GM23338 (cell line): ENCODE data around the gene RPS19BP1. TPM values are rescaled to one million over a fixed set of nuclear protein-coding genes. Genes with fewer than 3 reads are reported as not detected.

Source experiments
- ATAC-seq: fragments of 200-7000 bp; cut with Tn5 transposase; 3 replicates; pipeline ENCODE4 v1.9.1; 2020
- DNase-seq: peaks from one replicate; pipeline ENCODE4 v3.0.0-alpha.2; 2015; ENCODE audit warnings: low spot score
- H2AFZ ChIP-seq: fragments of 200-600 bp; sonication (generic); 2 replicates; pipeline ENCODE4 v1.8.0; 2016; ENCODE audit warnings: antibody characterized with exemption, mild to moderate bottlenecking, moderate library complexity
- H3F3A ChIP-seq: fragments of 200-600 bp; sonication (generic); replicated peaks from 2 replicates; pipeline ENCODE4 v1.8.0; 2017; ENCODE audit warnings: antibody characterized with exemption, mixed run types, low read depth
- H3K27ac ChIP-seq: fragments of 200-600 bp; sonication (generic); 2 replicates; pipeline ENCODE4 v1.6.1; 2016; ENCODE audit warnings: low read depth
- H3K27me3 ChIP-seq: fragments of 200-600 bp; sonication (generic); 2 replicates; pipeline ENCODE4 v1.8.0; 2016; ENCODE audit warnings: mild to moderate bottlenecking, mixed run types, moderate library complexity; ENCODE audit not compliant: insufficient read depth
- H3K36me3 ChIP-seq: fragments of 200-600 bp; sonication (generic); 2 replicates; pipeline ENCODE4 v1.8.0; 2016; ENCODE audit warnings: mild to moderate bottlenecking; ENCODE audit not compliant: insufficient read depth
- H3K4me1 ChIP-seq: fragments of 200-600 bp; sonication (generic); 2 replicates; pipeline ENCODE4 v1.8.0; 2016; ENCODE audit warnings: mild to moderate bottlenecking, moderate library complexity; ENCODE audit not compliant: insufficient read depth
- H3K4me2 ChIP-seq: fragments of 200-600 bp; sonication (generic); 2 replicates; pipeline ENCODE4 v1.7.1; 2017; ENCODE audit warnings: mixed run types
- H3K4me3 ChIP-seq: fragments of 200-600 bp; sonication (generic); 2 replicates; pipeline ENCODE4 v1.6.1; 2016; ENCODE audit warnings: mixed run types
- H3K79me2 ChIP-seq: fragments of 200-600 bp; sonication (generic); replicated peaks from 2 replicates; pipeline ENCODE4 v1.8.0; 2017; ENCODE audit warnings: mild to moderate bottlenecking; ENCODE audit not compliant: insufficient read depth
- H3K9me2 ChIP-seq: fragments of 200-600 bp; sonication (generic); 2 replicates; pipeline ENCODE4 v1.8.0; 2017; ENCODE audit not compliant: insufficient read depth
- H4K20me1 ChIP-seq: fragments of 200-600 bp; sonication (generic); replicated peaks from 2 replicates; pipeline ENCODE4 v1.8.0; 2017; ENCODE audit warnings: mild to moderate bottlenecking; ENCODE audit not compliant: insufficient read depth
- H3K27ac Mint-ChIP-seq: 2 replicates; pipeline ENCODE4 v1.8.0; 2020; ENCODE audit warnings: inconsistent platforms, mild to moderate bottlenecking, moderate library complexity, mixed read lengths
- H3K27me3 Mint-ChIP-seq: 3 replicates; pipeline ENCODE4 v1.8.0; 2022; ENCODE audit warnings: low read depth, mild to moderate bottlenecking, moderate library complexity, mixed read lengths, inconsistent platforms; ENCODE audit not compliant: insufficient read depth, poor library complexity
- H3K36me3 Mint-ChIP-seq: 3 replicates; pipeline ENCODE4 v1.8.0; 2021; ENCODE audit warnings: low read depth, mild to moderate bottlenecking, inconsistent platforms, moderate library complexity, mixed read lengths
- H3K4me1 Mint-ChIP-seq: 3 replicates; pipeline ENCODE4 v1.8.0; 2020; ENCODE audit warnings: mild to moderate bottlenecking, inconsistent platforms, mixed read lengths
- H3K4me3 Mint-ChIP-seq: 3 replicates; pipeline ENCODE4 v1.8.0; 2021; ENCODE audit warnings: moderate library complexity, mild to moderate bottlenecking, inconsistent platforms, mixed read lengths
- H3K9me3 Mint-ChIP-seq: 3 replicates; pipeline ENCODE4 v1.8.0; 2020; ENCODE audit warnings: moderate library complexity, mild to moderate bottlenecking, inconsistent platforms, mixed read lengths
- CREB1 ChIP-seq: fragments of 250-450 bp; sonication (Bioruptor Pico); IDR thresholded peaks from 2 replicates; pipeline ENCODE4 v1.5.0; 2020; ENCODE audit warnings: low read depth, mild to moderate bottlenecking, moderate library complexity
- EZH2 ChIP-seq: fragments of 200-600 bp; sonication (generic); IDR thresholded peaks from one replicate; pipeline ENCODE4 v1.8.0; 2017; ENCODE audit warnings: antibody characterized with exemption, mild to moderate bottlenecking, low read depth; ENCODE audit not compliant: unreplicated experiment
- EZH2phosphoT487 ChIP-seq: fragments of 200-600 bp; sonication (generic); IDR thresholded peaks from one replicate; pipeline ENCODE4 v1.8.1; 2018; ENCODE audit warnings: antibody characterized with exemption; ENCODE audit not compliant: unreplicated experiment
- JUNB ChIP-seq: IDR thresholded peaks from one replicate; pipeline ENCODE4 v1.6.1; 2016; ENCODE audit warnings: antibody characterized with exemption; ENCODE audit not compliant: unreplicated experiment
- NANOG ChIP-seq: IDR thresholded peaks from 2 replicates; pipeline ENCODE4 v1.6.1; 2016; ENCODE audit warnings: antibody characterized with exemption, borderline replicate concordance
- POLR2AphosphoS5 ChIP-seq: IDR thresholded peaks from 2 replicates; pipeline ENCODE4 v1.6.1; 2016; ENCODE audit warnings: antibody characterized with exemption, low read depth
- STAT1 ChIP-seq: IDR thresholded peaks from one replicate; pipeline ENCODE4 v1.6.1; 2016; ENCODE audit warnings: antibody characterized with exemption; ENCODE audit not compliant: unreplicated experiment
- ZNF114 ChIP-seq: fragments of 250-450 bp; sonication (Bioruptor Pico); IDR thresholded peaks from 2 replicates; pipeline ENCODE4 v1.5.0; 2020; ENCODE audit warnings: mild to moderate bottlenecking, moderate library complexity
- ZNF331 ChIP-seq: fragments of 250-450 bp; sonication (Bioruptor Pico); IDR thresholded peaks from 2 replicates; pipeline ENCODE4 v1.5.0; 2020; ENCODE audit warnings: low read depth, mild to moderate bottlenecking, moderate library complexity
- polyA plus RNA-seq: library from polyadenylated mRNA; unstranded; fragments of >200 nt; fragmentation: Nextera tagmentation; extraction: Ambion mirVana; gene quantifications from 2 replicates; pipeline ENCODE4 v1.2.1, GENCODE V29; 2016
- total RNA-seq: library from RNA; depleted of rRNA; stranded (reverse); fragments of >200 nt; shearing (Covaris generic); gene quantifications from 2 replicates; pipeline ENCODE4 v1.2.3, GENCODE V29; 2014
- TF ChIP-seq, protein P1 (sequence below): IDR thresholded peaks from one replicate; pipeline ENCODE4 v1.6.1; 2018; ENCODE audit warnings: antibody characterized with exemption; ENCODE audit not compliant: unreplicated experiment
- TF ChIP-seq, protein P2 (sequence below), 2 experiments: fragments of 200-600 bp in 1 of 2; sonication (generic) in 1 of 2; conservative IDR thresholded peaks; 2 replicates each; pipeline versions ENCODE4 v1.5.1 to v1.6.1; 2016 to 2017; ENCODE audit warnings: antibody characterized with exemption in 2 of 2, low read depth in 2 of 2, mild to moderate bottlenecking in 2 of 2, moderate library complexity in 1 of 2
- TF ChIP-seq, protein P3 (sequence below): IDR thresholded peaks from 2 replicates; pipeline ENCODE4 v1.6.1; 2016; ENCODE audit warnings: antibody characterized with exemption
- TF ChIP-seq, protein P4 (sequence below): fragments of 250-450 bp; sonication (Bioruptor Pico); IDR thresholded peaks from 2 replicates; pipeline ENCODE4 v1.5.0; 2020; ENCODE audit warnings: mild to moderate bottlenecking, moderate library complexity

RPS19BP1 gene
- total and polyA plus RNA-seq, 2 experiments from 2014 or later, result 153 to 215 TPM

DNA sequence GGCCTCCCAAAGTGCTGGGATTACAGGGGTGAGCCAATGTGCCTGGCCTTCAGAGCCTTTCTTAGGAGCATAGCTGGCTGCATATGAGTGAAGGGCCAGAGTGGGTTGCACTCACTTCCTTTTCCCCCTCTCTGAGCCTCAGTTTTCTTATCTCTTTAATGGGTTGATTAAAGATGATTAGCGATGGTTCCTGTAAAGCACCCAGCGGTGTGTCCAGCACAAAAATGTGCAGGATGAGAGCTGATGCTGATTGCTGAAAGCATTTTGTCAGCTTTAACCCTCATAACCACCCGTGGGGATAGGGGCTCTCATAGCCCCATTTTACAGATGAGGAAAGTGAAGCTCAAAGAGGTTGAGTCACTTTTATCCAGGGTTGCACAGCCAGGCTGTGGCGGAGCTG lies 43.5 kb upstream of the RPS19BP1 start:
- Mint-ChIP-seq H3K27me3 (peaks cover 6% of the 10 kb centered on the region), H3K4me3 (no peak overlapping the region), H3K36me3 (no peaks in the 10 kb centered on the region), H3K9me3 (no peaks in the 10 kb centered on the region), H3K27ac (no peak overlapping the region), H3K4me1 (peaks cover 11% of the 10 kb centered on the region)
- H3K36me3 ChIP-seq, result no peaks in the 10 kb centered on the region
- H4K20me1 ChIP-seq, result no peaks in the 10 kb centered on the region
- H2AFZ ChIP-seq, result no peak overlapping the region
- H3K27me3 ChIP-seq, result no peaks in the 10 kb centered on the region
- H3K9me2 ChIP-seq, result no peaks in the 10 kb centered on the region
- DNase-seq (no peak), ATAC-seq (no peak)
- no peaks in the 10 kb centered on the region for H3K79me2 ChIP-seq
- no peaks in the 10 kb centered on the region for H3F3A ChIP-seq
- peaks cover 4% of the 10 kb centered on the region; the same call in 1 of the 2 replicates for H3K4me1 ChIP-seq
- TF ChIP-seq EZH2, result no peak
- TF ChIP-seq ZNF114, result no peak
- TF ChIP-seq STAT1, result no peak
- TF ChIP-seq ZNF331 (CRISPR knock-in tag), result no peak
- TF ChIP-seq JUNB, result no peak
- no peak for TF ChIP-seq CREB1 (CRISPR knock-in tag)
- TF ChIP-seq, protein P1, sequence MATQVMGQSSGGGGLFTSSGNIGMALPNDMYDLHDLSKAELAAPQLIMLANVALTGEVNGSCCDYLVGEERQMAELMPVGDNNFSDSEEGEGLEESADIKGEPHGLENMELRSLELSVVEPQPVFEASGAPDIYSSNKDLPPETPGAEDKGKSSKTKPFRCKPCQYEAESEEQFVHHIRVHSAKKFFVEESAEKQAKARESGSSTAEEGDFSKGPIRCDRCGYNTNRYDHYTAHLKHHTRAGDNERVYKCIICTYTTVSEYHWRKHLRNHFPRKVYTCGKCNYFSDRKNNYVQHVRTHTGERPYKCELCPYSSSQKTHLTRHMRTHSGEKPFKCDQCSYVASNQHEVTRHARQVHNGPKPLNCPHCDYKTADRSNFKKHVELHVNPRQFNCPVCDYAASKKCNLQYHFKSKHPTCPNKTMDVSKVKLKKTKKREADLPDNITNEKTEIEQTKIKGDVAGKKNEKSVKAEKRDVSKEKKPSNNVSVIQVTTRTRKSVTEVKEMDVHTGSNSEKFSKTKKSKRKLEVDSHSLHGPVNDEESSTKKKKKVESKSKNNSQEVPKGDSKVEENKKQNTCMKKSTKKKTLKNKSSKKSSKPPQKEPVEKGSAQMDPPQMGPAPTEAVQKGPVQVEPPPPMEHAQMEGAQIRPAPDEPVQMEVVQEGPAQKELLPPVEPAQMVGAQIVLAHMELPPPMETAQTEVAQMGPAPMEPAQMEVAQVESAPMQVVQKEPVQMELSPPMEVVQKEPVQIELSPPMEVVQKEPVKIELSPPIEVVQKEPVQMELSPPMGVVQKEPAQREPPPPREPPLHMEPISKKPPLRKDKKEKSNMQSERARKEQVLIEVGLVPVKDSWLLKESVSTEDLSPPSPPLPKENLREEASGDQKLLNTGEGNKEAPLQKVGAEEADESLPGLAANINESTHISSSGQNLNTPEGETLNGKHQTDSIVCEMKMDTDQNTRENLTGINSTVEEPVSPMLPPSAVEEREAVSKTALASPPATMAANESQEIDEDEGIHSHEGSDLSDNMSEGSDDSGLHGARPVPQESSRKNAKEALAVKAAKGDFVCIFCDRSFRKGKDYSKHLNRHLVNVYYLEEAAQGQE, result no peak
- TF ChIP-seq NANOG, result no peak
- TF ChIP-seq, protein P2, sequence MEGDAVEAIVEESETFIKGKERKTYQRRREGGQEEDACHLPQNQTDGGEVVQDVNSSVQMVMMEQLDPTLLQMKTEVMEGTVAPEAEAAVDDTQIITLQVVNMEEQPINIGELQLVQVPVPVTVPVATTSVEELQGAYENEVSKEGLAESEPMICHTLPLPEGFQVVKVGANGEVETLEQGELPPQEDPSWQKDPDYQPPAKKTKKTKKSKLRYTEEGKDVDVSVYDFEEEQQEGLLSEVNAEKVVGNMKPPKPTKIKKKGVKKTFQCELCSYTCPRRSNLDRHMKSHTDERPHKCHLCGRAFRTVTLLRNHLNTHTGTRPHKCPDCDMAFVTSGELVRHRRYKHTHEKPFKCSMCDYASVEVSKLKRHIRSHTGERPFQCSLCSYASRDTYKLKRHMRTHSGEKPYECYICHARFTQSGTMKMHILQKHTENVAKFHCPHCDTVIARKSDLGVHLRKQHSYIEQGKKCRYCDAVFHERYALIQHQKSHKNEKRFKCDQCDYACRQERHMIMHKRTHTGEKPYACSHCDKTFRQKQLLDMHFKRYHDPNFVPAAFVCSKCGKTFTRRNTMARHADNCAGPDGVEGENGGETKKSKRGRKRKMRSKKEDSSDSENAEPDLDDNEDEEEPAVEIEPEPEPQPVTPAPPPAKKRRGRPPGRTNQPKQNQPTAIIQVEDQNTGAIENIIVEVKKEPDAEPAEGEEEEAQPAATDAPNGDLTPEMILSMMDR (conservative IDR thresholded peaks at IDR 0.05; ENCODE audit: low read depth in 2 of 2), result no peak
- TF ChIP-seq, protein P3, sequence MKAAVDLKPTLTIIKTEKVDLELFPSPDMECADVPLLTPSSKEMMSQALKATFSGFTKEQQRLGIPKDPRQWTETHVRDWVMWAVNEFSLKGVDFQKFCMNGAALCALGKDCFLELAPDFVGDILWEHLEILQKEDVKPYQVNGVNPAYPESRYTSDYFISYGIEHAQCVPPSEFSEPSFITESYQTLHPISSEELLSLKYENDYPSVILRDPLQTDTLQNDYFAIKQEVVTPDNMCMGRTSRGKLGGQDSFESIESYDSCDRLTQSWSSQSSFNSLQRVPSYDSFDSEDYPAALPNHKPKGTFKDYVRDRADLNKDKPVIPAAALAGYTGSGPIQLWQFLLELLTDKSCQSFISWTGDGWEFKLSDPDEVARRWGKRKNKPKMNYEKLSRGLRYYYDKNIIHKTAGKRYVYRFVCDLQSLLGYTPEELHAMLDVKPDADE, result no peak
- TF ChIP-seq, protein P4, sequence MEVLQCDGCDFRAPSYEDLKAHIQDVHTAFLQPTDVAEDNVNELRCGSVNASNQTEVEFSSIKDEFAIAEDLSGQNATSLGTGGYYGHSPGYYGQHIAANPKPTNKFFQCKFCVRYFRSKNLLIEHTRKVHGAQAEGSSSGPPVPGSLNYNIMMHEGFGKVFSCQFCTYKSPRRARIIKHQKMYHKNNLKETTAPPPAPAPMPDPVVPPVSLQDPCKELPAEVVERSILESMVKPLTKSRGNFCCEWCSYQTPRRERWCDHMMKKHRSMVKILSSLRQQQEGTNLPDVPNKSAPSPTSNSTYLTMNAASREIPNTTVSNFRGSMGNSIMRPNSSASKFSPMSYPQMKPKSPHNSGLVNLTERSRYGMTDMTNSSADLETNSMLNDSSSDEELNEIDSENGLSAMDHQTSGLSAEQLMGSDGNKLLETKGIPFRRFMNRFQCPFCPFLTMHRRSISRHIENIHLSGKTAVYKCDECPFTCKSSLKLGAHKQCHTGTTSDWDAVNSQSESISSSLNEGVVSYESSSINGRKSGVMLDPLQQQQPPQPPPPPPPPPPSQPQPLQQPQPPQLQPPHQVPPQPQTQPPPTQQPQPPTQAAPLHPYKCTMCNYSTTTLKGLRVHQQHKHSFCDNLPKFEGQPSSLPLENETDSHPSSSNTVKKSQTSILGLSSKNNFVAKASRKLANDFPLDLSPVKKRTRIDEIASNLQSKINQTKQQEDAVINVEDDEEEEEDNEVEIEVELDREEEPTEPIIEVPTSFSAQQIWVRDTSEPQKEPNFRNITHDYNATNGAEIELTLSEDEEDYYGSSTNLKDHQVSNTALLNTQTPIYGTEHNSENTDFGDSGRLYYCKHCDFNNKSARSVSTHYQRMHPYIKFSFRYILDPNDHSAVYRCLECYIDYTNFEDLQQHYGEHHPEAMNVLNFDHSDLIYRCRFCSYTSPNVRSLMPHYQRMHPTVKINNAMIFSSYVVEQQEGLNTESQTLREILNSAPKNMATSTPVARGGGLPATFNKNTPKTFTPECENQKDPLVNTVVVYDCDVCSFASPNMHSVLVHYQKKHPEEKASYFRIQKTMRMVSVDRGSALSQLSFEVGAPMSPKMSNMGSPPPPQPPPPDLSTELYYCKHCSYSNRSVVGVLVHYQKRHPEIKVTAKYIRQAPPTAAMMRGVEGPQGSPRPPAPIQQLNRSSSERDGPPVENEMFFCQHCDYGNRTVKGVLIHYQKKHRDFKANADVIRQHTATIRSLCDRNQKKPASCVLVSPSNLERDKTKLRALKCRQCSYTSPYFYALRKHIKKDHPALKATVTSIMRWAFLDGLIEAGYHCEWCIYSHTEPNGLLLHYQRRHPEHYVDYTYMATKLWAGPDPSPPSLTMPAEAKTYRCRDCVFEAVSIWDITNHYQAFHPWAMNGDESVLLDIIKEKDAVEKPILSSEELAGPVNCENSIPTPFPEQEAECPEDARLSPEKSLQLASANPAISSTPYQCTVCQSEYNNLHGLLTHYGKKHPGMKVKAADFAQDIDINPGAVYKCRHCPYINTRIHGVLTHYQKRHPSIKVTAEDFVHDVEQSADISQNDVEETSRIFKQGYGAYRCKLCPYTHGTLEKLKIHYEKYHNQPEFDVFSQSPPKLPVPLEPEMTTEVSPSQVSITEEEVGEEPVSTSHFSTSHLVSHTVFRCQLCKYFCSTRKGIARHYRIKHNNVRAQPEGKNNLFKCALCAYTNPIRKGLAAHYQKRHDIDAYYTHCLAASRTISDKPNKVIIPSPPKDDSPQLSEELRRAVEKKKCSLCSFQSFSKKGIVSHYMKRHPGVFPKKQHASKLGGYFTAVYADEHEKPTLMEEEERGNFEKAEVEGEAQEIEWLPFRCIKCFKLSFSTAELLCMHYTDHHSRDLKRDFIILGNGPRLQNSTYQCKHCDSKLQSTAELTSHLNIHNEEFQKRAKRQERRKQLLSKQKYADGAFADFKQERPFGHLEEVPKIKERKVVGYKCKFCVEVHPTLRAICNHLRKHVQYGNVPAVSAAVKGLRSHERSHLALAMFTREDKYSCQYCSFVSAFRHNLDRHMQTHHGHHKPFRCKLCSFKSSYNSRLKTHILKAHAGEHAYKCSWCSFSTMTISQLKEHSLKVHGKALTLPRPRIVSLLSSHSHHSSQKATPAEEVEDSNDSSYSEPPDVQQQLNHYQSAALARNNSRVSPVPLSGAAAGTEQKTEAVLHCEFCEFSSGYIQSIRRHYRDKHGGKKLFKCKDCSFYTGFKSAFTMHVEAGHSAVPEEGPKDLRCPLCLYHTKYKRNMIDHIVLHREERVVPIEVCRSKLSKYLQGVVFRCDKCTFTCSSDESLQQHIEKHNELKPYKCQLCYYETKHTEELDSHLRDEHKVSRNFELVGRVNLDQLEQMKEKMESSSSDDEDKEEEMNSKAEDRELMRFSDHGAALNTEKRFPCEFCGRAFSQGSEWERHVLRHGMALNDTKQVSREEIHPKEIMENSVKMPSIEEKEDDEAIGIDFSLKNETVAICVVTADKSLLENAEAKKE (CRISPR knock-in tag), result no peak
- TF ChIP-seq POLR2AphosphoS5, result no peak
- TF ChIP-seq EZH2phosphoT487, result no peak
- no peak overlapping the region for H3K4me2 ChIP-seq
- no peak overlapping the region for H3K4me3 ChIP-seq
- no peak overlapping the region for H3K27ac ChIP-seq
